ENCODE results near the gene TENT4B. TPM values are rescaled to one million over a fixed set of nuclear protein-coding genes. Genes with fewer than 3 reads are reported as not detected.
A peak's percentile ranks its signal among the peaks of the same experiment; 100 is the strongest.

TENT4B gene
- total and polyA plus RNA-seq, 2 experiments from 2014 or later, result 6.2 to 15.0 TPM

DNA sequence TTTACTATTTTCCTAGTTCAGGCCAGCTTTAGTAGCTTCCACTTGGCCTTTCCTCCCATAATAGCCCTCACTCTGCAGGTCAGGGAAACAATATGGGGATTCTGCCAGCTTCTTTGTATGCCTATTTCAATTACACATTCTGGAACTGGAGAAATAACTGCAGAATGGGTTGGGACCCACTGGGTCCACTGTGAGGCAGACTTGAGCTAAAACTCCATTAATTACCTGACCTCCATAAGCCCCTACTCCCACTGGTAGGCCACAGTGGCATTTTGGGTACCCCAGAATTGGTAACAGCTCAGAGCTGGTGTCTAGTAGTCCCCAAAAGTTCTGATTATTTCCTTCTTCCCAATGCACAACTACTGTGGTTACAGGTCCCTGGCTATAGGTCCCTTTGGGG lies 16.7 kb upstream of the TENT4B start:
- Histone ChIP-seq H3K4me3 (no peak overlapping the region), H3K9me3 (ENCODE audit: low read depth) (no peaks in the 10 kb centered on the region), H3K27me3 (no peaks in the 10 kb centered on the region), H3K27ac (no peak overlapping the region), H3K4me1 (ENCODE audit: low read depth) (no peaks in the 10 kb centered on the region), H3K36me3 (no peaks in the 10 kb centered on the region)
- TF ChIP-seq, protein P1, sequence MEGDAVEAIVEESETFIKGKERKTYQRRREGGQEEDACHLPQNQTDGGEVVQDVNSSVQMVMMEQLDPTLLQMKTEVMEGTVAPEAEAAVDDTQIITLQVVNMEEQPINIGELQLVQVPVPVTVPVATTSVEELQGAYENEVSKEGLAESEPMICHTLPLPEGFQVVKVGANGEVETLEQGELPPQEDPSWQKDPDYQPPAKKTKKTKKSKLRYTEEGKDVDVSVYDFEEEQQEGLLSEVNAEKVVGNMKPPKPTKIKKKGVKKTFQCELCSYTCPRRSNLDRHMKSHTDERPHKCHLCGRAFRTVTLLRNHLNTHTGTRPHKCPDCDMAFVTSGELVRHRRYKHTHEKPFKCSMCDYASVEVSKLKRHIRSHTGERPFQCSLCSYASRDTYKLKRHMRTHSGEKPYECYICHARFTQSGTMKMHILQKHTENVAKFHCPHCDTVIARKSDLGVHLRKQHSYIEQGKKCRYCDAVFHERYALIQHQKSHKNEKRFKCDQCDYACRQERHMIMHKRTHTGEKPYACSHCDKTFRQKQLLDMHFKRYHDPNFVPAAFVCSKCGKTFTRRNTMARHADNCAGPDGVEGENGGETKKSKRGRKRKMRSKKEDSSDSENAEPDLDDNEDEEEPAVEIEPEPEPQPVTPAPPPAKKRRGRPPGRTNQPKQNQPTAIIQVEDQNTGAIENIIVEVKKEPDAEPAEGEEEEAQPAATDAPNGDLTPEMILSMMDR (IDR thresholded peaks at IDR 0.05; ENCODE audit: low read depth, low read length), result peak; percentile 16
- DNase-seq (ENCODE audit: low read depth in 1 of 2, low spot score in 1 of 2), result no peak

DNA sequence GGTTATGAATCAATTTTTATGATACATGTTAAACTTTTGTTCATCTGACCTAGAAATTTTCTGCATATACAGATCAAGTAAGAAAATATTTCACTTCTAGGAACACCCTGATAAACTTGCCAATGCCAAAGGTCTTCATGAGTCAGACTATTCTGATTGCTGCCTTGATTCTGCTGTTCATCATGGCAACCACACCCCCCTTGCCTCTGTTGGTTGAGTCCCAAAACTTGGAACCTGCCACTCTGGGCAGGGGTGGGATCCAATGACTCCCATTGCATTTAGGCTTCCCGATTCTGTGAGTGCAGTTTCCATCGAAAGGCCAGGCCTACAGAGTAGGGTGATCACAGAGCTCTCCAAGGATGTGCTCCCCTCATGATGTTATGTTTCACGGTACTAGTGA lies 15.8 kb upstream of the TENT4B start:
- no peak overlapping the region for H3K27ac ChIP-seq
- H3K4me3 ChIP-seq, result no peak overlapping the region
- no peaks in the 10 kb centered on the region for H3K9me3 ChIP-seq (ENCODE audit: low read depth)
- H3K36me3 ChIP-seq, result no peaks in the 10 kb centered on the region
- no peaks in the 10 kb centered on the region for H3K4me1 ChIP-seq (ENCODE audit: low read depth)
- DNase-seq (ENCODE audit: low read depth in 1 of 2, low spot score in 1 of 2), result no peak
- TF ChIP-seq, protein P1 (IDR thresholded peaks at IDR 0.05; ENCODE audit: low read depth, low read length), result no peak
- H3K27me3 ChIP-seq, result no peaks in the 10 kb centered on the region

- no peak for DNase-seq (ENCODE audit: low read depth in 1 of 2, low spot score in 1 of 2)
- no peak overlapping the region for H3K4me3 ChIP-seq
- no peaks in the 10 kb centered on the region for H3K4me1 ChIP-seq (ENCODE audit: low read depth)
- no peaks in the 10 kb centered on the region for H3K36me3 ChIP-seq
- TF ChIP-seq, protein P1 (IDR thresholded peaks at IDR 0.05; ENCODE audit: low read depth, low read length), result no peak
- H3K27me3 ChIP-seq, result no peaks in the 10 kb centered on the region
- H3K27ac ChIP-seq, result no peak overlapping the region
- H3K9me3 ChIP-seq (ENCODE audit: low read depth), result no peaks in the 10 kb centered on the region
These were observed 13.5 kb upstream of the TENT4B start for GRCh38 chr16:50139580-50139979.

DNA sequence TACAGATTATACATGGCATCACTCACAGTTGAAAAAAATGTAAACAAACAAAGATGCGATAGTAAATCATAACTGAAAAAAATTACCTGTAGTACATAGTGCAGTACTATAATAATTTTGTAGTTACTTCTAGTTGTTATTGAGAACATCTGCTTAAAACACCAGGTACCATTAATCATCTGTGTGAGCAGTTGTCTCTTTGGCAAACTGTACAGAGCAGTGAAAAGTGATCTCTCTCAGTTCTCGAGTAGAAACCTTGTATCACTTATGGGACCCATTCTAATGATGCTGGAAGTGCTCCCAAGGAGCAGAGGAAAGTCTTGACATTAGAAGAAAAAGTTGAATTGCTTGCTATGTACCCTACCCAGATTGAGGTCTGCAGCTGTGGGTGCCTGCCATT lies 8.9 kb upstream of the TENT4B start:
- Histone ChIP-seq H3K4me1 (ENCODE audit: low read depth) (peaks cover 5% of the 10 kb centered on the region), H3K36me3 (no peaks in the 10 kb centered on the region), H3K9me3 (ENCODE audit: low read depth) (no peaks in the 10 kb centered on the region), H3K27ac (no peak overlapping the region), H3K4me3 (no peak overlapping the region), H3K27me3 (no peaks in the 10 kb centered on the region)
- no peak for DNase-seq (ENCODE audit: low read depth in 1 of 2, low spot score in 1 of 2)
- TF ChIP-seq, protein P1 (IDR thresholded peaks at IDR 0.05; ENCODE audit: low read depth, low read length), result no peak

GRCh38 chr16:50146479-50147435 lies 6.3 kb upstream of the TENT4B start:
- Histone ChIP-seq H3K36me3 (no peaks in the 10 kb centered on the region), H3K9me3 (ENCODE audit: low read depth) (no peaks in the 10 kb centered on the region), H3K27me3 (no peaks in the 10 kb centered on the region), H3K27ac (peak overlapping the region; percentile 35), H3K4me3 (no peak overlapping the region), H3K4me1 (ENCODE audit: low read depth) (peaks cover 5% of the 10 kb centered on the region)
- TF ChIP-seq, protein P1 (IDR thresholded peaks at IDR 0.05; ENCODE audit: low read depth, low read length), result no peak
- peak in 1 of 2 donors; percentile 23 for DNase-seq (ENCODE audit: low read depth in 1 of 2, low spot score in 1 of 2)
